PC-9 (cell line): Measurements from ENCODE around the gene EPB41L4B.

ENCODE experiments used
- CTCF ChIP-seq: fragments of 200-600 bp; sonication (generic); conservative IDR thresholded peaks from 2 replicates; pipeline ENCODE4 v1.6.1; 2017; ENCODE audit warnings: mixed run types, antibody characterized with exemption, mild to moderate bottlenecking, moderate library complexity
- EZH2 ChIP-seq: fragments of 200-600 bp; sonication (generic); IDR thresholded peaks from 2 replicates; pipeline ENCODE4 v1.8.0; 2017; ENCODE audit warnings: antibody characterized with exemption, low read depth

- no peak for TF ChIP-seq CTCF
- no peak for TF ChIP-seq EZH2
Observed at GRCh38 chr9:109312783-109313182, 8.1 kb downstream of the EPB41L4B start.
